HepG2 (cell line): ENCODE results near the gene RP2. TPM values are rescaled to one million over a fixed set of nuclear protein-coding genes. Genes with fewer than 3 reads are reported as not detected.
A peak's percentile ranks its signal among the peaks of the same experiment; 100 is the strongest.

Experiments used
- ATAC-seq: fragments of 200-7000 bp; cut with Tn5 transposase; 3 replicates; pipeline ENCODE4 v1.9.1; 2020; ENCODE audit warnings: mild to moderate bottlenecking, moderate library complexity
- BruUV-seq: library from RNA; stranded (reverse); fragments of 400-500 nt; replicated peaks from 2 replicates; lab custom pipeline; 2021; lab: Mats Ljungman, UMichigan
- CTCF ChIA-PET: fragments of 300-600 bp; formaldehyde crosslinking; extraction: SDS; loops from one replicate; lab custom pipeline; 2021; ENCODE audit warnings: low total read pairs, inconsistent platforms, low intra/inter-chr PET ratio; lab: Yijun Ruan, JAX
- POLR2A ChIA-PET: fragments of 350-600 bp; sonication (Branson Sonifier 250); formaldehyde crosslinking; loops from one replicate; lab custom pipeline; 2020; ENCODE audit warnings: antibody characterized with exemption, inconsistent platforms; lab: Yijun Ruan, JAX
- DNase-seq: peaks from one replicate; pipeline ENCODE4 v3.0.0-alpha.2; 2015; ENCODE audit warnings: low spot score
- FAIRE-seq: peaks from 3 replicates; lab custom pipeline; 2011; peaks lifted over from hg19 to GRCh38; lab: Jason Lieb, UNC
- H2AFZ ChIP-seq: one replicate; pipeline ENCODE4 v1.6.1; 2011; ENCODE audit warnings: low read length, inconsistent platforms
- H3K27ac ChIP-seq: fragments of 300-600 bp; 3 replicates; pipeline ENCODE4 v1.8.0; 2011; ENCODE audit warnings: mixed run types, mild to moderate bottlenecking, mixed read lengths, low read length, inconsistent platforms; ENCODE audit not compliant: insufficient read depth; ENCODE audit errors: extremely low read length
- H3K27me3 ChIP-seq, 2 experiments: fragments of 200-600 bp in 1 of 2; 2 replicates in 1 of 2; 3 replicates in 1 of 2; pipeline versions ENCODE4 v1.6.0 to v1.8.0; 2011; ENCODE audit warnings: low read length in 2 of 2, mild to moderate bottlenecking in 2 of 2, moderate library complexity in 2 of 2, inconsistent platforms in 1 of 2; ENCODE audit not compliant: insufficient read depth in 2 of 2, control insufficient read depth in 1 of 2
- H3K36me3 ChIP-seq, 2 experiments: fragments of 200-600 bp in 1 of 2; replicated peaks in 1 of 2; 2 replicates in 1 of 2; 3 replicates in 1 of 2; pipeline versions ENCODE4 v1.5.1 to v1.8.0; 2011; ENCODE audit warnings: low read length in 2 of 2, inconsistent platforms in 1 of 2; ENCODE audit not compliant: insufficient read depth in 2 of 2, control insufficient read depth in 1 of 2
- H3K4me1 ChIP-seq: 2 replicates; pipeline ENCODE4 v1.5.1; 2012; ENCODE audit warnings: low read length, inconsistent platforms; ENCODE audit not compliant: insufficient read depth
- H3K4me2 ChIP-seq: 2 replicates; pipeline ENCODE4 v1.6.0; 2011; ENCODE audit warnings: low read depth, low read length, inconsistent platforms
- H3K4me3 ChIP-seq, 3 experiments: fragments of 200-600 bp in 1 of 3; sonication (generic), shearing (Covaris generic) in 1 of 3; replicated peaks in 1 of 3; 2 replicates each; pipeline ENCODE4 v1.5.1; 2011 to 2016; ENCODE audit warnings: low read length in 3 of 3, inconsistent platforms in 2 of 3, low read depth in 2 of 3, mild to moderate bottlenecking in 2 of 3, control low read depth in 1 of 3, mixed read lengths in 1 of 3; ENCODE audit not compliant: insufficient read depth in 1 of 3
- H3K79me2 ChIP-seq: one replicate; pipeline ENCODE4 v1.6.1; 2011; ENCODE audit warnings: low read length, inconsistent platforms; ENCODE audit not compliant: insufficient read depth
- H3K9ac ChIP-seq: 2 replicates; pipeline ENCODE4 v1.6.0; 2011; ENCODE audit warnings: mild to moderate bottlenecking, low read depth, low read length, inconsistent platforms; ENCODE audit not compliant: insufficient read depth
- H3K9me3 ChIP-seq: 2 replicates; pipeline ENCODE4 v1.5.1; 2012; ENCODE audit warnings: mild to moderate bottlenecking, low read length
- H4K20me1 ChIP-seq: 2 replicates; pipeline ENCODE4 v1.6.0; 2011; ENCODE audit warnings: inconsistent platforms, mild to moderate bottlenecking, low read length, moderate library complexity; ENCODE audit not compliant: insufficient read depth
- ETV5 ChIP-seq: IDR thresholded peaks from 2 replicates; pipeline ENCODE4 v1.6.1; 2018; ENCODE audit warnings: missing biosample characterization, missing genetic modification reagents, inconsistent platforms, borderline replicate concordance
- KLF15 ChIP-seq: sonication (generic); formaldehyde crosslinking; IDR thresholded peaks from 2 replicates; pipeline ENCODE4 v1.8.1; 2023; ENCODE audit warnings: borderline replicate concordance, mild to moderate bottlenecking, inconsistent platforms, missing genetic modification reagents, mixed read lengths
- NONO ChIP-seq, 2 experiments: fragments of 450-650 bp in 1 of 2; sonication (generic) in 1 of 2; formaldehyde crosslinking in 1 of 2; IDR thresholded peaks in 1 of 2; conservative IDR thresholded peaks in 1 of 2; 2 replicates each; pipeline versions ENCODE4 v1.6.1 to v1.8.0; 2017 to 2022; ENCODE audit warnings: mild to moderate bottlenecking in 1 of 2, missing genetic modification reagents in 1 of 2, moderate library complexity in 1 of 2
- PATZ1 ChIP-seq: sonication (generic); formaldehyde crosslinking; IDR thresholded peaks from 2 replicates; pipeline ENCODE4 v1.4.0; 2020; ENCODE audit warnings: missing genetic modification reagents
- RFX5 ChIP-seq: IDR thresholded peaks from 2 replicates; pipeline ENCODE4 v1.6.1; 2011; ENCODE audit warnings: low read depth, low read length, improper control_type of control experiment
- SAP130 ChIP-seq: IDR thresholded peaks from 2 replicates; pipeline ENCODE4 v1.6.1; 2016; ENCODE audit warnings: low read depth
- ZNF264 ChIP-seq: sonication (generic); formaldehyde crosslinking; IDR thresholded peaks from 2 replicates; pipeline ENCODE4 v1.4.0; 2020; ENCODE audit warnings: missing genetic modification reagents
- ZNF292 ChIP-seq: sonication (generic); formaldehyde crosslinking; IDR thresholded peaks from 2 replicates; pipeline ENCODE4 v1.8.1; 2022; ENCODE audit warnings: mild to moderate bottlenecking, low read depth, missing genetic modification reagents, borderline replicate concordance
- ZNF7 ChIP-seq: IDR thresholded peaks from 2 replicates; pipeline ENCODE4 v1.6.1; 2016; ENCODE audit warnings: missing biosample characterization, missing genetic modification reagents
- ZNF788 ChIP-seq: sonication (generic); formaldehyde crosslinking; IDR thresholded peaks from 2 replicates; pipeline ENCODE4 v1.5.0; 2020; ENCODE audit warnings: mild to moderate bottlenecking, missing genetic modification reagents, borderline replicate concordance
- ZNF878 ChIP-seq: sonication (generic); formaldehyde crosslinking; IDR thresholded peaks from 2 replicates; pipeline ENCODE4 v1.8.1; 2023; ENCODE audit warnings: mild to moderate bottlenecking, missing genetic modification reagents, moderate library complexity
- WGBS: methylation state at CpG from one replicate; pipeline ENCODE4 v1.1.6; 2017; ENCODE audit warnings: low lambda C conversion rate; 5-methylcytosine and 5-hydroxymethylcytosine counted together
- in situ Hi-C: cut with HindIII; loops from 2 replicates; pipeline ENCODE4 v1.10.0; 2017; ENCODE audit warnings: low pct_unique_long_range_greater_than_20kb; ENCODE audit not compliant: extremely low pct_ligation_motif_present
- intact Hi-C: fragments of 100-400 bp; cut with micrococcal nuclease; formaldehyde crosslinking; loops from one replicate; pipeline ENCODE4 v1.10.0; 2022; ENCODE audit not compliant: unreplicated experiment
- polyA plus RNA-seq, 8 experiments: library from polyadenylated mRNA; depleted of rRNA in 3 of 8; stranded (reverse) in 7 of 8; unstranded in 1 of 8; fragments of >200 nt; fragmentation: Illumina TruSeq in 4 of 8; extraction: Trizol in 4 of 8; gene quantifications; 2 replicates each; pipeline versions ENCODE4 v1.2.1 to v1.2.3, GENCODE V29; 2011 to 2016; ENCODE audit warnings: low read depth in 4 of 8, missing spikeins in 1 of 8, mixed read lengths in 1 of 8; ENCODE audit not compliant: insufficient read depth in 1 of 8
- total RNA-seq, 5 experiments: library from RNA; depleted of rRNA; stranded (reverse); fragments of >200 nt; fragmentation: Illumina TruSeq; extraction: Trizol; gene quantifications; 2 replicates each; pipeline ENCODE4 v1.2.3, GENCODE V29; 2016; ENCODE audit warnings: low read depth in 1 of 5
- TF ChIP-seq, protein P1 (sequence below): sonication (generic); formaldehyde crosslinking; IDR thresholded peaks from 2 replicates; pipeline ENCODE4 v1.5.1; 2020; ENCODE audit warnings: mild to moderate bottlenecking, moderate library complexity, missing genetic modification reagents
- TF ChIP-seq, protein P2 (sequence below), 2 experiments: IDR thresholded peaks; 2 replicates each; pipeline ENCODE4 v1.6.1; 2011 to 2012; ENCODE audit warnings: low read length in 2 of 2, borderline replicate concordance in 1 of 2, low read depth in 1 of 2, mild to moderate bottlenecking in 1 of 2, moderate library complexity in 1 of 2

RP2 gene
- total and polyA plus RNA-seq, 2 of the 13 experiments (the other 11 are each of a cell fraction or from before 2014, with no cell fraction given), result 5.0 to 9.9 TPM

GRCh38 chrX:46912603-46913491, 76.0 kb downstream of the RP2 start (continued):
- TF ChIP-seq ZNF878 (CRISPR knock-in tag) (no peak), SAP130 (CRISPR knock-in tag) (peak; percentile 56), ZNF788 (CRISPR knock-in tag) (0 out of 2 replicates have a peak, but pooled peaks have one; percentile 25), ZNF264 (CRISPR knock-in tag) (no peak), ZNF7 (CRISPR knock-in tag) (no peak), KLF15 (CRISPR knock-in tag) (no peak)

GRCh38 chrX:46913667-46914066, 76.8 kb downstream of the RP2 start:
- FAIRE-seq, result peak; percentile 83
- TF ChIP-seq NONO (IDR thresholded peaks at IDR 0.05) (no peak), NONO (CRISPR knock-in tag; conservative IDR thresholded peaks at IDR 0.05) (no peak), ZNF292 (CRISPR knock-in tag) (0 out of 2 replicates have a peak, but pooled peaks have one; percentile 33), ETV5 (CRISPR knock-in tag) (no peak), PATZ1 (CRISPR knock-in tag) (peak; percentile 49; the same call in 1 of the 2 replicates), RFX5 (no peak)
- TF ChIP-seq, protein P1, sequence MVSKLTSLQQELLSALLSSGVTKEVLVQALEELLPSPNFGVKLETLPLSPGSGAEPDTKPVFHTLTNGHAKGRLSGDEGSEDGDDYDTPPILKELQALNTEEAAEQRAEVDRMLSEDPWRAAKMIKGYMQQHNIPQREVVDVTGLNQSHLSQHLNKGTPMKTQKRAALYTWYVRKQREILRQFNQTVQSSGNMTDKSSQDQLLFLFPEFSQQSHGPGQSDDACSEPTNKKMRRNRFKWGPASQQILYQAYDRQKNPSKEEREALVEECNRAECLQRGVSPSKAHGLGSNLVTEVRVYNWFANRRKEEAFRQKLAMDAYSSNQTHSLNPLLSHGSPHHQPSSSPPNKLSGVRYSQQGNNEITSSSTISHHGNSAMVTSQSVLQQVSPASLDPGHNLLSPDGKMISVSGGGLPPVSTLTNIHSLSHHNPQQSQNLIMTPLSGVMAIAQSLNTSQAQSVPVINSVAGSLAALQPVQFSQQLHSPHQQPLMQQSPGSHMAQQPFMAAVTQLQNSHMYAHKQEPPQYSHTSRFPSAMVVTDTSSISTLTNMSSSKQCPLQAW (CRISPR knock-in tag), result no peak
- TF ChIP-seq, protein P2, sequence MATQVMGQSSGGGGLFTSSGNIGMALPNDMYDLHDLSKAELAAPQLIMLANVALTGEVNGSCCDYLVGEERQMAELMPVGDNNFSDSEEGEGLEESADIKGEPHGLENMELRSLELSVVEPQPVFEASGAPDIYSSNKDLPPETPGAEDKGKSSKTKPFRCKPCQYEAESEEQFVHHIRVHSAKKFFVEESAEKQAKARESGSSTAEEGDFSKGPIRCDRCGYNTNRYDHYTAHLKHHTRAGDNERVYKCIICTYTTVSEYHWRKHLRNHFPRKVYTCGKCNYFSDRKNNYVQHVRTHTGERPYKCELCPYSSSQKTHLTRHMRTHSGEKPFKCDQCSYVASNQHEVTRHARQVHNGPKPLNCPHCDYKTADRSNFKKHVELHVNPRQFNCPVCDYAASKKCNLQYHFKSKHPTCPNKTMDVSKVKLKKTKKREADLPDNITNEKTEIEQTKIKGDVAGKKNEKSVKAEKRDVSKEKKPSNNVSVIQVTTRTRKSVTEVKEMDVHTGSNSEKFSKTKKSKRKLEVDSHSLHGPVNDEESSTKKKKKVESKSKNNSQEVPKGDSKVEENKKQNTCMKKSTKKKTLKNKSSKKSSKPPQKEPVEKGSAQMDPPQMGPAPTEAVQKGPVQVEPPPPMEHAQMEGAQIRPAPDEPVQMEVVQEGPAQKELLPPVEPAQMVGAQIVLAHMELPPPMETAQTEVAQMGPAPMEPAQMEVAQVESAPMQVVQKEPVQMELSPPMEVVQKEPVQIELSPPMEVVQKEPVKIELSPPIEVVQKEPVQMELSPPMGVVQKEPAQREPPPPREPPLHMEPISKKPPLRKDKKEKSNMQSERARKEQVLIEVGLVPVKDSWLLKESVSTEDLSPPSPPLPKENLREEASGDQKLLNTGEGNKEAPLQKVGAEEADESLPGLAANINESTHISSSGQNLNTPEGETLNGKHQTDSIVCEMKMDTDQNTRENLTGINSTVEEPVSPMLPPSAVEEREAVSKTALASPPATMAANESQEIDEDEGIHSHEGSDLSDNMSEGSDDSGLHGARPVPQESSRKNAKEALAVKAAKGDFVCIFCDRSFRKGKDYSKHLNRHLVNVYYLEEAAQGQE (IDR thresholded peaks at IDR 0.05; ENCODE audit: borderline replicate concordance in 1 of 2, low read depth in 1 of 2, low read length in 2 of 2), result no peak

More at GRCh38 chrX:46913667-46914066, 76.8 kb downstream of the RP2 start:
- Histone ChIP-seq H3K36me3 (no peaks in the 10 kb centered on the region), H3K4me1 (peaks cover 53% of the 10 kb centered on the region), H3K79me2 (peaks cover 51% of the 10 kb centered on the region), H3K4me2 (peak overlapping the region; percentile 76), H3K9me3 (no peaks in the 10 kb centered on the region), H3K4me3 (peak overlapping the region; percentile 69 to 76 (median 75)), H4K20me1 (peaks cover 6% of the 10 kb centered on the region), H3K27me3 (no peaks in the 10 kb centered on the region), H2AFZ (no peak overlapping the region), H3K27ac (peak overlapping the region; percentile 68), H3K9ac (peak overlapping the region; percentile 75)
- WGBS, result 0% methylated on average over 4 of the region's 14 CpGs
- CTCF ChIA-PET, result interaction anchor here (0.7 to 1.6 kb wide), 2 partner anchors 9 to 65 kb away, joined by 3 to 4 read pairs; no protein-coding TSS in a partner anchor
- intact Hi-C loops, result loop anchor here (1.0 to 2.0 kb wide), 2 partner anchors 39 to 65 kb away; no protein-coding TSS in a partner anchor
- ATAC-seq (peak; percentile 19; the same call in 1 of the 3 replicates), DNase-seq (peak; percentile 39)
- in situ Hi-C loops, result loop anchor here (5.0 kb wide), 1 partner anchor 179 kb away; no protein-coding TSS in a partner anchor
- BruUV-seq, result TSS peak; percentile 55
- POLR2A ChIA-PET, result interaction anchor here (0.6 to 1.3 kb wide), 4 partner anchors 38 to 166 kb away, joined by 3 to 6 read pairs (median 4); no protein-coding TSS in a partner anchor
